DMS53 (cell line): ENCODE data around the gene SPPL2B.
A peak's percentile ranks its signal among the peaks of the same experiment; 100 is the strongest.
"Not testable (repeated sequence)": the region's sequence is repeated elsewhere in the genome, so short reads cannot be mapped to it uniquely, and the experiment has no call there.

Experiments used
- DNase-seq: peaks from one replicate; lab custom pipeline; 2025; lab: John Stamatoyannopoulos, UW

Gene SPPL2B

GRCh38 chr19:2328401-2329148 lies at the start of gene SPPL2B, which contains the start of gene LSM7:
Gene SPPL2B (plus strand): TSS chr19:2328684. CDS start chr19:2328710, 26 bp downstream.
Gene LSM7 (minus strand): TSS chr19:2328586. CDS start chr19:2328566, 20 bp downstream.
- DNase-seq, result peak; percentile 91

GRCh38 chr19:2280633-2281264 lies 47.7 kb upstream of the SPPL2B start:
- DNase-seq, result no peak

- not testable (repeated sequence) for DNase-seq
Measured at GRCh38 chr19:2281265-2282061, 47.0 kb upstream of the SPPL2B start.

- no peak for DNase-seq
Measured at GRCh38 chr19:2282062-2282861, 46.2 kb upstream of the SPPL2B start, which contains the start of gene PEAK3. Gene PEAK3 (minus strand): TSS chr19:2282175. CDS start chr19:2280931, 1,244 bp downstream.

- no peak for DNase-seq
Measured at GRCh38 chr19:2282862-2283237, 45.6 kb upstream of the SPPL2B start.

GRCh38 chr19:2283835-2284507 lies 44.5 kb upstream of the SPPL2B start:
- no peak for DNase-seq

GRCh38 chr19:2286402-2287140 lies 41.9 kb upstream of the SPPL2B start:
- DNase-seq, result no peak

GRCh38 chr19:2287585-2288337 lies 40.7 kb upstream of the SPPL2B start:
- DNase-seq, result no peak

- DNase-seq, result no peak
Measured at GRCh38 chr19:2288338-2288817, 40.1 kb upstream of the SPPL2B start.

GRCh38 chr19:2288818-2289713 lies 39.4 kb upstream of the SPPL2B start:
- no peak for DNase-seq

- peak; percentile 68 for DNase-seq
Measured at GRCh38 chr19:2289714-2290435, 38.6 kb upstream of the SPPL2B start.

- DNase-seq, result peak; percentile 80
Measured at GRCh38 chr19:2290441-2291184, 37.9 kb upstream of the SPPL2B start.

GRCh38 chr19:2291185-2291751 lies 37.2 kb upstream of the SPPL2B start:
- peak; percentile 87 for DNase-seq

GRCh38 chr19:2294687-2295335 lies 33.7 kb upstream of the SPPL2B start:
- no peak for DNase-seq

GRCh38 chr19:2296141-2296540 lies 32.3 kb upstream of the SPPL2B start:
- no peak for DNase-seq

- no peak for DNase-seq
Measured at GRCh38 chr19:2300533-2300932, 28.0 kb upstream of the SPPL2B start.
